Left lung (tissue), 10 donors: Measurements from ENCODE around the gene CKB. TPM values are rescaled to one million over a fixed set of nuclear protein-coding genes. Genes with fewer than 3 reads are reported as not detected.
"Not testable (repeated sequence)": the region's sequence is repeated elsewhere in the genome, so short reads cannot be mapped to it uniquely, and the experiment has no call there.

Experiments used
- ATAC-seq: fragments of 200-7000 bp; cut with Tn5 transposase; one replicate; pipeline ENCODE4 v1.9.1; 2020; ENCODE audit warnings: moderate library complexity
- DNase-seq, 4 donors: peaks; one replicate each; pipeline ENCODE4 v3.0.0-alpha.2; 2013 to 2020
- H3K27ac ChIP-seq, 2 donors: fragments of 200-600 bp; sonication (generic) in 1 of 2; one replicate each; pipeline versions ENCODE4 v1.5.0 to v1.8.0; 2020 to 2021
- H3K27me3 ChIP-seq, 2 donors: fragments of 200-600 bp; sonication (generic) in 1 of 2; one replicate each; pipeline versions ENCODE4 v1.5.0 to v1.8.0; 2020 to 2021
- H3K36me3 ChIP-seq, 2 donors: fragments of 200-600 bp; sonication (generic) in 1 of 2; one replicate each; pipeline versions ENCODE4 v1.5.0 to v1.8.0; 2020 to 2021
- H3K4me1 ChIP-seq, 2 donors: fragments of 200-600 bp; one replicate each; pipeline ENCODE4 v1.8.0; 2021
- H3K4me3 ChIP-seq, 2 donors: fragments of 200-600 bp; sonication (generic) in 1 of 2; one replicate each; pipeline versions ENCODE4 v1.5.0 to v1.8.0; 2020 to 2021; ENCODE audit warnings: mild to moderate bottlenecking in 1 of 2
- H3K9me3 ChIP-seq, 2 donors: fragments of 200-600 bp; sonication (generic) in 1 of 2; one replicate each; pipeline versions ENCODE4 v1.5.0 to v1.8.0; 2020 to 2021
- CTCF ChIP-seq, 2 donors: fragments of 200-600 bp; sonication (generic) in 1 of 2; IDR thresholded peaks; one replicate each; pipeline versions ENCODE4 v1.5.0 to v1.8.0; 2021; ENCODE audit warnings: antibody characterized with exemption in 2 of 2
- intact Hi-C, 2 donors: fragments of 100-400 bp; cut with DNase I; formaldehyde crosslinking; loops; one replicate each; pipeline versions ENCODE4 v1.11.2 to v1.14.2; 2022
- polyA plus RNA-seq, 6 donors: library from polyadenylated mRNA; unstranded; fragments of 120-200 nt; gene quantifications; one replicate each; pipeline ENCODE4 v1.2.1, GENCODE V29; 2013; ENCODE audit not compliant: insufficient read length in 6 of 6
- total RNA-seq, 2 donors: library from RNA; stranded (reverse); fragmentation: NEBNext Ultra II Directional; extraction: Animal tissue kit (Norgen Biotek cat#: 25700); gene quantifications; one replicate each; pipeline ENCODE4 v1.2.1, GENCODE V29; 2021
- donor health status: DM: no; HTN: yes; CAD: no.
- donor health status: DM: no; HTN: no; CAD: no.

CKB gene
- total and polyA plus RNA-seq, 8 donors, result 129 to 312 (median 210) TPM

- H3K9me3 ChIP-seq, result no peaks in the 10 kb centered on the region
- H3K27me3 ChIP-seq, result peaks cover 0 to 17% of the 10 kb centered on the region in 2 donors
- TF ChIP-seq CTCF (IDR thresholded peaks at IDR 0.05), result no peak
- no peak for ATAC-seq
- intact Hi-C loops, result no loop called here
- peaks cover 0 to 5% of the 10 kb centered on the region in 2 donors for H3K36me3 ChIP-seq
- H3K27ac ChIP-seq, result no peak overlapping the region
- no peak overlapping the region for H3K4me3 ChIP-seq
- DNase-seq, result no peak
- H3K4me1 ChIP-seq, result peaks cover 28 to 53% of the 10 kb centered on the region in 2 donors
Observed at GRCh38 chr14:103516426-103517173, 6.0 kb downstream of the CKB start.

- Histone ChIP-seq H3K4me3 (no peak overlapping the region), H3K36me3 (peaks cover 0 to 23% of the 10 kb centered on the region in 2 donors), H3K27ac (no peak overlapping the region), H3K9me3 (no peaks in the 10 kb centered on the region), H3K27me3 (no peaks in the 10 kb centered on the region), H3K4me1 (peaks cover 17 to 36% of the 10 kb centered on the region in 2 donors)
- TF ChIP-seq CTCF (IDR thresholded peaks at IDR 0.05), result no peak
- ATAC-seq, result no peak
- peak in 2 of 4 donors; percentile 18 to 61 for DNase-seq
- intact Hi-C loops, result no loop called here
Observed at GRCh38 chr14:103514596-103515421, 7.8 kb downstream of the CKB start.

GRCh38 chr14:103512701-103513611, 9.7 kb downstream of the CKB start:
- H3K4me1 ChIP-seq, result peaks cover 5 to 17% of the 10 kb centered on the region in 2 donors
- intact Hi-C loops, result no loop called here
- peaks cover 0 to 40% of the 10 kb centered on the region in 2 donors for H3K36me3 ChIP-seq
- H3K27ac ChIP-seq, result peak overlapping the region; percentile 48 to 80
- TF ChIP-seq CTCF (IDR thresholded peaks at IDR 0.05), result no peak
- H3K27me3 ChIP-seq, result no peaks in the 10 kb centered on the region
- H3K9me3 ChIP-seq, result no peaks in the 10 kb centered on the region
- H3K4me3 ChIP-seq, result no peak overlapping the region
- DNase-seq (peak in 3 of 4 donors; percentile 75 to 81 (median 81)), ATAC-seq (peak; percentile 85)

GRCh38 chr14:103512180-103512579, 10.4 kb downstream of the CKB start:
- ATAC-seq (peak; percentile 17), DNase-seq (peak in 1 of 4 donors; percentile 31)
- Histone ChIP-seq H3K36me3 (peaks cover 0 to 46% of the 10 kb centered on the region in 2 donors), H3K4me1 (peaks cover 5 to 15% of the 10 kb centered on the region in 2 donors), H3K27ac (peak overlapping the region; percentile 48 to 80)
- H3K27me3 ChIP-seq, intact Hi-C loops, H3K4me3 ChIP-seq, H3K9me3 ChIP-seq: not testable (repeated sequence)
